ENCODE data around the gene ARRDC4.
A peak's percentile ranks its signal among the peaks of the same experiment; 100 is the strongest.

ARRDC4 gene, protein sequence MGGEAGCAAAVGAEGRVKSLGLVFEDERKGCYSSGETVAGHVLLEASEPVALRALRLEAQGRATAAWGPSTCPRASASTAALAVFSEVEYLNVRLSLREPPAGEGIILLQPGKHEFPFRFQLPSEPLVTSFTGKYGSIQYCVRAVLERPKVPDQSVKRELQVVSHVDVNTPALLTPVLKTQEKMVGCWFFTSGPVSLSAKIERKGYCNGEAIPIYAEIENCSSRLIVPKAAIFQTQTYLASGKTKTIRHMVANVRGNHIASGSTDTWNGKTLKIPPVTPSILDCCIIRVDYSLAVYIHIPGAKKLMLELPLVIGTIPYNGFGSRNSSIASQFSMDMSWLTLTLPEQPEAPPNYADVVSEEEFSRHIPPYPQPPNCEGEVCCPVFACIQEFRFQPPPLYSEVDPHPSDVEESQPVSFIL

GRCh38 chr15:97960364-97961066, at the start of gene ARRDC4:
Gene ARRDC4 (plus strand): TSS chr15:97960703. CDS start chr15:97960862, 159 bp downstream.
- peak; percentile 97 for DNase-seq

GRCh38 chr15:97914711-97915110, 45.8 kb upstream of the ARRDC4 start:
- no peak for DNase-seq

GRCh38 chr15:97915261-97915660, 45.2 kb upstream of the ARRDC4 start:
- DNase-seq, result no peak

GRCh38 chr15:97921296-97921865, 39.1 kb upstream of the ARRDC4 start:
- no peak for DNase-seq

- no peak for DNase-seq
These were observed 30.9 kb upstream of the ARRDC4 start for GRCh38 chr15:97929456-97930229.

- DNase-seq, result no peak
These were observed 30.3 kb upstream of the ARRDC4 start for GRCh38 chr15:97930230-97930629.

DNA sequence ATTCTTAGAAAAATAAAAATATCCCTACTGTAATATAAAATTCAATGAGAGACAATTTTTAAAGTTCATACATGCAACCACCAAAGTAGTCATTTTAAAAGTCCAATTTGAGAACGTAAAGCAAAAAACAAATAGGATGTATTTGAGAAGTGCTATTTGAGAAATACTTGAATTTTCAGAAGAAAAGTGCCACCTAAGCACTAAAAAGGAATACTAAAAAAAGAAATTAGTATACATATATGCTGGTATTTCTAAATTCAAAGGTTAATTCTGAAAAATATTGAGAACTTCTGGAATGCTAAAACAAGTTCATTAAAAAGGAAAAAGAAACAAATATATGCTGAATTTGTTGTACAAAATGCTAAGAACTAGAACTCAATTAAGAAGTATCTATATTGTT, 29.2 kb upstream of the ARRDC4 start:
- no peak for DNase-seq

DNA sequence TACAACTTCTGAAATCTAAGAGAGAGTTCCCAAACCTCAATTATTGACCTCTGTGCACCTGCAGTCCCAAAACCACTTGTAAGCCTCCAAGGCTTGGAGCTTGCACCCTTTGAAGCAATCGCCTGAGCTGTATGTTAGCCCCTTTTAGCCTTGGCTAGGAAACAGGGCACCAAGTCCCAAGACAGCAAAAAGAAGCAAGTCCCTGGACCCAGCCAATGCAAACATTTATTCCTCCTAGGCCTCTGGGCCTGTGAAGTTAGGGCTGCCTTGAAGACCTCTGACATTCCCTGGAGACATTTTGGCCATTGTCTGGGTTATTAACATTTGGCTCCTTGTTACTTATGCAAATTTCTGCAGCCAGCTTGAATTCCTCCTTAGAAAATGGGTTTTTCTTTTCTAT, 26.9 kb upstream of the ARRDC4 start:
- no peak for DNase-seq

DNA sequence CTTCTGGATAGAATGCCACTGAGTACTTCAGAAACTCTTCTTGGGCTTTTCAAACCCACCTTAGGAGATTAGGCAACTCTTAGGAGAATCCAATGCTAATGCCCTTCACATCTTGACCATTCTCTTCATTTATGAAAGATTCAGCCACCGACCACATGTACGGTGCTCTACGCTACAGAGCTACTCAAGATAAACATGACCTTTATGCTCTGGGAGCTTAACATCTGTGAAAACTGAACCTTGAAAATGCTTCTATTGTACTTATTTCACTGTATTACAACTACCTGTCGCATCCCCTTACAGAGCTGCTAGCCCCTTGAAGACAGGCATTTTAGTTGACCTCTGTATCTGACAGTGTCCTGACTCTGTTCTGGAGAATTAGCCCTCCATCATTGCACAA, 19.5 kb upstream of the ARRDC4 start:
- DNase-seq, result no peak

GRCh38 chr15:97941572-97941971, 18.9 kb upstream of the ARRDC4 start:
- no peak for DNase-seq

- DNase-seq, result no peak
These were observed 15.8 kb upstream of the ARRDC4 start for GRCh38 chr15:97944724-97945123.

GRCh38 chr15:97947465-97948260, 12.8 kb upstream of the ARRDC4 start:
- DNase-seq, result no peak

DNA sequence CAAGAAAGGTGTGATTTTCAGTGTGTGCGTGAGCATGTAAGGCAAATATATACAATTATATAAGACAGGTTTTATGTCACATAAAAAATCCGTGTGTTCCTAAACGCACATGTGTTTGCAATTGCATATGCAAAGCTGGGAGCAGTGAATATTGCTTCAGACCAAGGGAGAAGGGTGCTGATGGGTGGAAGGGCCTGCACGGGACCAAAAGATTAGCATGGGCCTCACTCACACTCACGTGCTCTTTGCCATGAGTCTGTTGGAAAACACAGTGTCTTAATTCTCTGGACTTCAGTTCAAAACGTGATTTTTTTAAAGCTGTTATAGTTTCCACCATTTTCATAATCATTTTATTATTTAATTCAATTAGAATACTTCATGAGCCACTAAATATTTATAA, 7.2 kb upstream of the ARRDC4 start:
- no peak for DNase-seq

GRCh38 chr15:97953748-97954147, 6.8 kb upstream of the ARRDC4 start:
- no peak for DNase-seq

- no peak for DNase-seq
These were observed 5.5 kb upstream of the ARRDC4 start for GRCh38 chr15:97955035-97955434.

GRCh38 chr15:97955529-97955928, 5.0 kb upstream of the ARRDC4 start:
- DNase-seq, result no peak

DNA sequence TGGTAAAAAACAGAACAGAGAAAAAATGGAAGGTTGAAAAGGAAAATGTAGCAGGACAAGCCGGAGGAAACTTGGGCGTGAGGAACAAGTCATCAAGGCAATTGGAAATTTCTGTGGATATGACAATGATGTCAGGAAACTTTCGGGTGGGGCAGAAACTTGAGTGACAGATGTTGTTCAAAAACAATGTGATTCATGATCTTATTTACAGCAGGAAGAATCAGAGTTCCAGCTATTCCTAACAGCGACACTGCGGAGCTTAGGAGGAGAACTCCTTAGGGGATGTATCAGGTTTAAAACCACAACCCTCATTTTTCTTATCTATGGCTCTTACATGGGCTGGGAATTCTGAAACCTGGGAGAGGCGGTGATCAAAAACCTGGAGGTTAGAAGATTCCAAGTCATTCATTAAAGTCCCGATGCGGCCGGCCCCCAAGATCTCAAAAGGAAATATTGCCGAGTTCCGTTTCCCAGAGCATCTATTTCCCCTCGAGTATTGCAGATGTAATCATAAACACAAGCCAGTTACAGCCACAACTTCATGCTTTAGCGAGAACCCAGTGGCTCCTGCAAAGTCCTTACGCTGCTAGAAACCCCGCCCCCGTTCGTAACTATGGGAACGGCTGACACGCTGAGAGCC, 659 bp upstream of the ARRDC4 start:
- no peak for DNase-seq

- DNase-seq, result no peak
These were observed 808 bp downstream of the ARRDC4 start for GRCh38 chr15:97961067-97961954.

DNA sequence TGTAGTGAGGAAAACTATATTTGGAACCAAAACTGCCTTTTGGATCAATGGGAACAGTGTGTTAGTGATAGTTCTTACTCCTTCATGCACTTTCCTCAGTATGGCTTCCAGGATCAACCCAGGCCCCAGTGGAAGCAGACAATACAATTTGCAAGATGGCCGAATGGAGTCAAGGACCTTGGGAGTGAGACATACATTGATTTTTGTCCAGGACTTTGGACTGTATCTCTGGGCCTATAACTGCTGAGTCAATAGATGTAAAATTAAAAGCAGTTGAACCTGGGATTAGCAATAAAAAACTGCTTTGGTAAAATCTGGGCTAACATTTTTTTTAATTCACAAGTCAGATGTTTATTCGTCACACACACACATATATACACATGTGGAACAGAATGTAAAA, 1.8 kb downstream of the ARRDC4 start:
- DNase-seq, result no peak

DNA sequence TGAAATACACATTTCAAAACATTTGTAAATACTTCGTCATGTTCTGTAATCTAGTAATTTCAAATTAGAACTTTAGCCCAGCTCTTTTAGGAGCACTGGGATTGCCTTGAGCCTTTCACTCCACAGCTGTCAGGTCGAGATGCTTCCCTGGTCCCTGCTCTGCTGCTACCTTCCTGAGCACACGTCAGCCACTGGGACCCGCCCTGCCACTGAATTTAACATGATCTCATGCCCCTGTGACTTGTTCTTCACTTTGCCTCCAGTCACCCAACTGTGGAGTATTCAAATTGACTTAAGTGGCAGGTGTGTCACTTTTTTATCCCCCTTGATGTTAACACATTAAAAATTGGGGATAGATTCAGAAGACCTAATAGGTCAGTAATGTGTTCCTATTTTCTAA, 3.3 kb downstream of the ARRDC4 start:
- DNase-seq, result no peak

GRCh38 chr15:97966246-97966645, 5.7 kb downstream of the ARRDC4 start:
- no peak for DNase-seq

Measured in NCI-H1092 (cell line).